Cardiac muscle cell (in vitro differentiated cells and primary cell): ENCODE measurements around the gene ABHD2. TPM values are rescaled to one million over a fixed set of nuclear protein-coding genes. Genes with fewer than 3 reads are reported as not detected.

Experiments used
- DNase-seq, 2 donors: peaks; one replicate each; pipeline versions ENCODE4 v3.0.0 to v3.0.0-alpha.2; 2010 to 2017; ENCODE audit warnings: low read depth in 1 of 2, low spot score in 1 of 2
- H3K27ac ChIP-seq: fragments of 200-600 bp; sonication (generic); 2 replicates; pipeline ENCODE4 v1.5.1; 2016
- H3K27me3 ChIP-seq: fragments of 200-600 bp; sonication (generic); 2 replicates; pipeline ENCODE4 v1.6.0; 2016; ENCODE audit warnings: control low read depth
- H3K36me3 ChIP-seq: fragments of 200-600 bp; sonication (generic); 2 replicates; pipeline ENCODE4 v1.5.1; 2016; ENCODE audit warnings: control low read depth
- H3K4me1 ChIP-seq: fragments of 200-600 bp; sonication (generic); 2 replicates; pipeline ENCODE4 v1.8.1; 2017; ENCODE audit warnings: low read depth, mild to moderate bottlenecking, mixed run types
- H3K4me3 ChIP-seq: fragments of 200-600 bp; sonication (generic); 2 replicates; pipeline ENCODE4 v1.5.1; 2016; ENCODE audit warnings: mild to moderate bottlenecking
- H3K9me3 ChIP-seq: fragments of 200-600 bp; sonication (generic); 2 replicates; pipeline ENCODE4 v1.5.1; 2017; ENCODE audit warnings: low read depth, mild to moderate bottlenecking, control low read depth
- CTCF ChIP-seq: IDR thresholded peaks from 2 replicates; pipeline ENCODE4 v1.5.1; 2012; ENCODE audit warnings: low read depth, mild to moderate bottlenecking, low read length
- polyA plus RNA-seq: library from polyadenylated mRNA; unstranded; fragments of >200 nt; fragmentation: Nextera tagmentation; extraction: Ambion mirVana; gene quantifications from 2 replicates; pipeline ENCODE4 v1.2.1, GENCODE V29; 2016
- total RNA-seq: library from RNA; depleted of rRNA; stranded (reverse); fragments of >200 nt; gene quantifications from 2 replicates; pipeline ENCODE4 v1.2.3, GENCODE V29; 2016

Gene ABHD2
- total and polyA plus RNA-seq, 2 experiments from 2014 or later, result 28.4 to 43.0 TPM

- no peak overlapping the region for H3K4me3 ChIP-seq
- peak; percentile 6 to 95 for DNase-seq
- H3K27ac ChIP-seq, result no peak overlapping the region
Observed at GRCh38 chr15:89051875-89052274, 36.4 kb upstream of the ABHD2 start.

GRCh38 chr15:89052474-89052873 is 35.8 kb upstream of the ABHD2 start:
- TF ChIP-seq CTCF, result no peak
- Histone ChIP-seq H3K4me1 (no peaks in the 10 kb centered on the region), H3K27me3 (no peaks in the 10 kb centered on the region), H3K9me3 (no peaks in the 10 kb centered on the region), H3K27ac (no peak overlapping the region), H3K36me3 (no peaks in the 10 kb centered on the region), H3K4me3 (no peak overlapping the region)
- DNase-seq, result peak in 1 of 2 donors; percentile 96

More at GRCh38 chr15:89051875-89052274, 36.4 kb upstream of the ABHD2 start:
- TF ChIP-seq CTCF, result no peak
- H3K36me3 ChIP-seq, result no peaks in the 10 kb centered on the region
- H3K9me3 ChIP-seq, result no peaks in the 10 kb centered on the region
- no peaks in the 10 kb centered on the region for H3K27me3 ChIP-seq
- no peaks in the 10 kb centered on the region for H3K4me1 ChIP-seq

- Histone ChIP-seq H3K27ac (no peak overlapping the region), H3K9me3 (no peaks in the 10 kb centered on the region), H3K27me3 (no peaks in the 10 kb centered on the region), H3K4me3 (no peak overlapping the region), H3K4me1 (no peaks in the 10 kb centered on the region), H3K36me3 (no peaks in the 10 kb centered on the region)
- DNase-seq, result no peak
- TF ChIP-seq CTCF, result no peak
Observed at GRCh38 chr15:89054873-89055272, 33.4 kb upstream of the ABHD2 start.

GRCh38 chr15:89057506-89058133 is 30.6 kb upstream of the ABHD2 start:
- H3K36me3 ChIP-seq, result no peaks in the 10 kb centered on the region
- no peaks in the 10 kb centered on the region for H3K27me3 ChIP-seq
- H3K27ac ChIP-seq, result no peak overlapping the region
- H3K4me3 ChIP-seq, result no peak overlapping the region
- DNase-seq, result peak; percentile 76 to 84
- H3K9me3 ChIP-seq, result no peaks in the 10 kb centered on the region
- H3K4me1 ChIP-seq, result no peaks in the 10 kb centered on the region
- TF ChIP-seq CTCF, result peak; percentile 99

- no peak overlapping the region for H3K4me3 ChIP-seq
- no peaks in the 10 kb centered on the region for H3K27me3 ChIP-seq
- TF ChIP-seq CTCF, result no peak
- no peaks in the 10 kb centered on the region for H3K9me3 ChIP-seq
- no peak overlapping the region for H3K27ac ChIP-seq
- H3K36me3 ChIP-seq, result no peaks in the 10 kb centered on the region
- DNase-seq, result no peak
- no peaks in the 10 kb centered on the region for H3K4me1 ChIP-seq
Observed at GRCh38 chr15:89058376-89058775, 29.9 kb upstream of the ABHD2 start.
